ENCODE results near the gene TRIM46.
"Not testable (repeated sequence)": the region's sequence is repeated elsewhere in the genome, so short reads cannot be mapped to it uniquely, and the experiment has no call there.

TRIM46 gene

DNA sequence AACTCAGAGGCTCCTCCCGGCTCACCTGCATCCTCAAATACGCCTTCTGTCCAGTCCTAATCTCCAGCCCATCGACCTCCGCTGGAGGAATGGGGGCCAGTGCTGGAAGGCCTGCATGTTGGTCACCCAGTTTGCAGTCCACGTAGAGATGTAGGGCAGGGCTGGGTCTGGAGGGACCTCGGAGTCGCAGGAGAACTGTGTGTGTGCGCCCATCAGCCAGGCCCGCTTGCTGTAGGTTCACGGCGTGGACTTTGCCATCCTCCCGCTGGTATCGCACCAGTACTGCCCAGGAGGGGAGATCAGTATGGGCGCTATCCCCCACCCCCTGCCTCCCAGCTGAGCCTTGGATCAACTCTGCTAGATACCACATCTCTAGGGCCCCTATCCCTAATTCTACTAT lies 31.4 kb downstream of the TRIM46 start:
- DNase-seq (ENCODE audit: low read depth in 2 of 2) = no peak

DNA sequence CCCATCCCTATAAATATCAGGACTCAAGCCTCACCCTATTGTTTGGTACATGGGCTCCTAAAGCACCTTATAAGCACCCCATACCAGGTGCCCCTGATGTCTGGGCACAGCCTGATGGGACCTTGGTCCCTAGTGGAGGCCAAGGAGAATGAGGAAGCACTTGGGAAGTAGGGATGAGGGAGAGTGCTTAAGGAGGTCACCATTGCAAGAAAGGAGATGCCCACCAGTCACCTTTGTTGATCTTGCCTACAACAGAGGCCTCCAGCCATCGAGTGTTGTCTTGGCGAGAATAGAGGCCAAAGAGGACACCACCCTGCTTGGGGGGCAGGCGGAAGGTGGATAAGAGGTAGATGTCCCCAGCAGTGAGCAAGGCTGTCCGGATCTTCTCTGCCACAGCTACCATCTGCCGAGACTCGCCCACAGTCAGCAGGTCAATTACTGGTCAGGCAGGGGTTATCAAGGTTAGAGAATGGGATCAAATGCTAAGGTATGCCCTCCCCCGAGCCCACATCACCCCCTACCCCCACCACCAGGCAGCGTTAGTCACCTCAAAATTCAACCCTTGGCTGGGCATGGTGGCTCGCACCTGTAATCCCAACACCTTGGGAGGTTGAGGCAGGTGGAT lies 32.4 kb downstream of the TRIM46 start:
- DNase-seq (ENCODE audit: low read depth in 2 of 2) = no peak

- peak; percentile 77 to 85 for DNase-seq (ENCODE audit: low read depth in 2 of 2)
Observed at GRCh38 chr1:155206891-155207805, 33.5 kb downstream of the TRIM46 start.

DNA sequence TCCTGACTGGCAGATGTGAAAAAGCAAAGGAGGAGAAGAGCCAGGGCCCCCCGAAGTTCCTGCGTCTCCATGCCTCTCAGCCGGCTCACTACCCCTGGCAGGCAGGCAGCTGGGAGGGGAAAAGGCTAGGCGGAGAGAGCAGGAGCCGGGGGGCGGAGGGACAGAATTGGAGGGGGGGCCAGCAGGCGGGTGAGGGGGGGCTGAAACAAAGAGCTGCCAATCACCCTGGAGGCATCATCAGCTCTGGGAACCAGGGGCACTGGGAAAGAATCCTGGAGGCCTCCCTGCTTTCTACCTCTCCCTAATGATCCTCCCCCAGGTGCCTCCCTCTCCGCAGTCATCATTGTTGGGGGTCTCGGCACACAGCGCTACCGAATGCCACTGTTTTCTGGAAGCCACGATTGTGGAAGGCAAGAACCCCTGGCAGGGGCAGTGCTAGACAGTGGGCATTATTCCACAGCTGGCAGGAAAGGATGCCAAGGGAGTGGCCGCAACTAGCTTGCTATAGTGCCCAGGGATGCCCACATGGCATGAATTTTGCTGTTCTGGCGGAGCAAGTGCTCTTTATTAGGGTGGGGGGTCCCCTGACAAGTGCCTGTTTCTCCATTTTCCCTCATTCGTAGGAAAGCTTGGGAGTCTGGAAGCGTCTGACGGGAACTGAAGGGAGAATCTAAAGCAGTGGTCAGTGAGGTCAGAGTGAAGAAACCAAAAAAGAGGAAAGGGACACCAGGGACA lies 34.3 kb downstream of the TRIM46 start, which contains the start of gene THBS3:
Gene THBS3, minus strand, starts transcription at position 92 of the 735 bp plus-strand sequence. Its CDS starts 21 bp downstream, at position 71.
- no peak for DNase-seq (ENCODE audit: low read depth in 2 of 2)

DNA sequence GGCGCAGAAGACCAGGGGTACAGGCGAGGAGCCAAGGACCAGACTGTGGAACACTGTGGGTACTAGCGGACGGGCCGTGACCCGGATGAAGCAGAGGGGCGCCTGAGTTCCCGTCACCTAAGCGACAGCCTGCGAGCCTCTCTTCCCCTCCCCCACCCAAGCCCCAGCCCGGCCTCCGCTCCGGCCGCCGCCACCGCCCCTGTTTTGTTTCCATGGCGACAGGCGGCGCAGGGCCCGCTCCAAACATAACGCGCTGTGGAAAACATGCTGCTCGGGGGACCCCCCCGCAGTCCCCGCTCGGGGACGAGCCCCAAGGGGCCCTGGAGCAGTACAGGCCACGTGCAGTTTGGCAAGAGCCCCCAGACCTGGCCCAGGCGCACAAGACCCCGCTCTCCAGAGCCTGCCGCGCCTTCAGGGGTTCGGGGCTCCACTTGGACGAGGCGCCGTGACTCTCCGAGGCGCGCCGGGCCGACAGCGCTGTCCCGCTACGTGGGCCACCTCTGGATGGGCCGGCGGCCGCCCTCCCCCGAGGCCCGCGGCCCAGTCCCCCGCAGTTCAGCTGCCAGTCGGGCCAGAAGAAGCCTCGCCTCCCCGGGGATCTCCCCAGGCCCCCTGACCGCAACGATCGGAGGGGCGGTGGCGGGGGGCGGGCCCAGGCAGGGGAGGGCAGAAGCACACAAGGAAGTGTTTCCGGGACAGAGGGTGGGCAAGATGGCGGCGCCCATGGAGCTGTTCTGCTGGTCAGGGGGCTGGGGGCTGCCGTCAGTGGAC lies 35.1 kb downstream of the TRIM46 start, which contains the start of gene MTX1:
Gene MTX1, plus strand, starts transcription at position 155 of the 771 bp plus-strand sequence. Its CDS starts 110 bp downstream, at position 265.
- peak; percentile 78 to 86 for DNase-seq (ENCODE audit: low read depth in 2 of 2)

DNA sequence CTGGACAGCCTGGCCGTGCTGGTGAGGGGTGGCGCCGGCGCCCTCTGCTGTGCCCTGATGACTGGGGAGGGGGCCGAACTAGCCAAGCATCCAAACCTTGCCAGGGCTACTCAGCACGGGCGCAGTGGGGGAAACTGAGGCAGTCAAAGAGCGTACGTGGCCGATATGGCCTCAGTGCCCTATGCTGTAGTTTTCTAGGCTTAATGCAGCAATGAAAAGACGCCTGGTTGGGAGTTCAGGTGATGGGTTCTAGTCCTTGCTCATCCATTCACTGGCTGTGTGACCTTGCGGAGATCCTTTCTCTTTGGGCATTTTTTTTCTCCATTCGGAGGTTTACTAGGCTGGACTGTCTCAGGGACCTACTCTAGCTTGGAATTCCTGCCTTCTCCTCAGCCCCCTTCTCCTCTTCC lies 35.7 kb downstream of the TRIM46 start:
- DNase-seq (ENCODE audit: low read depth in 2 of 2) = no peak

- DNase-seq (ENCODE audit: low read depth in 2 of 2) = no peak
Observed at GRCh38 chr1:155210314-155211104, 36.9 kb downstream of the TRIM46 start.

GRCh38 chr1:155211381-155212050 lies 37.9 kb downstream of the TRIM46 start:
- not testable (repeated sequence) for DNase-seq (ENCODE audit: low read depth in 2 of 2)

DNA sequence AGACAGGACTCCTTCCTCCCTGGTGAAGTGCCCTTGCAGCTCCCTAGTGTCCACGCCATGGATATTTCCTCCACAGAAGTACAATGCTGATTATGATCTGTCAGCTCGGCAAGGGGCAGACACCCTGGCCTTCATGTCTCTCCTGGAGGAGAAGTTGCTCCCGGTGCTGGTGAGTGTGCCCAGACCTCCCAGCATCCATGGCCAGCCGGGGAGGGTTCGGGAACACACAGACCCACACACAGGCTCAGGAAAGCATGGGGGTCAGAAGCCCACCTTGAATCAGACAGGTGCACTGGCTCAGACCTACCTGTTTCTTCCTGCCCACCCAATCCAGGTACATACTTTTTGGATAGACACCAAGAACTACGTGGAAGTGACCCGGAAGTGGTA lies 38.4 kb downstream of the TRIM46 start:
- not testable (repeated sequence) for DNase-seq (ENCODE audit: low read depth in 2 of 2)

- DNase-seq (ENCODE audit: low read depth in 2 of 2) = not testable (repeated sequence)
Observed at GRCh38 chr1:155214702-155215101, 41.1 kb downstream of the TRIM46 start.

DNA sequence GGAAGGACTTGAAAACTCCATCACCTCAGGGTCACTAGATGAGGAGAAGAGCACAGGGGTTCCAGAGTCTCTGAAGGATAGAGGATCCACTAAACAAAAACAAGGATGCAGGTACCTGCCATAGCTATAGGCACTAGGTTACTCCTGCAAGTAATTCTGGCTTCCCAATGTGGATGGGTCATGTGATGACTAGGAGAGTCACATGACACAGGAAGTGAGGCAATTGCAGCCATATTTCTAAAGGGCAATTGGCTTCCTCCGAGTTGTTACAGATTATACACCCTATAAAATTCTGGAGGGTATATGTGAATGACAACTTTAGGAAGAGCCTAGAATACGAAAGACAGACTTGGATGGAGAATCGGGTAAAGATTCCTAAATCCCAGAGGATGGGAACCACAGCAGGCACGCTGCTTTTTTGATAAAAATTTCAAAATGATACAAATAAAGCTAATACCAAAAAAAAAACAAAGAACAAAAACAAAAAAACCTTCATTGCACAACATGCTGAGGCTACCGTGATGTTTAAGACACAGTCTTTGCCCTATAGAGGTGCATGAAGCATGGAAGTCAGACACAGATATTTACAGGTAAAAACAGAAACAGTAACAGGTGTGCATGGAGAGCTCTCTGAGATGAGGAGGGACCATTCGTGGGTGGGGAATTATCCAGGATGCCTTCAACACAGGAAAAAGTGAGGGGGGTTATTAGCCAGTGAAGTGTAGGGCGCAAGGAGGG lies 45.4 kb downstream of the TRIM46 start:
- DNase-seq (ENCODE audit: low read depth in 2 of 2) = no peak

DNA sequence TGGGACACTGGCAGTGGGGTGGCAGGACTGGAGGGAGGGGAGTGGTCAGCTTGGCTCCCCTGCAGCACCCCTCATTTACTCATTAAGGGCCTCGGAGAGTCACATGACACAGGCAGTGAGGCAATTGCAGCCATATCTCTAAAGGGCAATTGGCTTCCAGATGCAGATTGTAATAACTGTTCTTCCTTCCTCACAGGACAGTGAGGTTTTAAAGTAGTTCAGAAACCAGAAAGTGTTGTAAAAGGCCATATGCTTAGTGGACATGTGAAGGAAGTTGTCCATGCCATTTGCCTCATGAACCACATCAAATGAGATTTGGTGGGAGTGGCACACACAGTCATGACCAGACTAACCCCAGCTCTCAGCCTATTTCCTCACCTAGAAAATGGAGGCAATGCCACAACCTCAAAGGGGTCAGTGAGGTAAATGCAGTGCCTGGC lies 46.0 kb downstream of the TRIM46 start:
- DNase-seq (ENCODE audit: low read depth in 2 of 2) = no peak

DNA sequence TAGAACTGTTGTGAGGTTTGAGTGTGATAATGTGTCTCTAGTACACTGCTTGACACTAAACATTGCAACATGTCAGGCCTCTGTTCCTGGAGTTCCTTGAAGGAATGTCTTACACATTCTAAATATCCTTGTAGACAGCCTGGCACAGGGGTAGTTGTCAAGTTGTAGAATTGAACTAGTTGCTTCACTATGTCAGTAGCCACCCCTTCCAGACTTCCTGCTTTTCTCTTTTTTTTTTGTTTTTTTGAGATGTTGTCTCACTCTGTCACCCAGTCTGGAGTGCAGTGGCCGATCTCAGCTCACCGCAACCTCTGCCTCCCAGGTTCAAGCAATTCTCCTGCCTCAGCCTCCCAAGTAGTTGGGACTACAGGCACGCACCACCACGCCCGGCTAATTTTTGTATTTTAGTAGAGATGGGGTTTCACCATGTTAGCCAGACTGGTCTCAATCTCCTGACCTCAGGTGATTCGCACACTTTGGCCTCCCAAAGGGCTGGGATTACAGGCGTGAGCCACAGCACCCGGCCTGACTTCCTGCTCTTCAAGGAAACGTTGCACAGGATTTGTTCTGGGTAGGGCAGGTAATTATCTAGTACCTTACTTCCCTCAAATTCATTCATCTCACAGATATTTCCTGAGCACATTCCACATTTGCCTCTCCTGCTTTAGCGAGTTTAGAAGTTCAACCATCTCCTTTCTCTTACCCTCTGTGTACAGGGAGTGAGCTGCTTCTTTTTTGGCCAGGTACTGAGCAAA lies 46.7 kb downstream of the TRIM46 start:
- not testable (repeated sequence) for DNase-seq (ENCODE audit: low read depth in 2 of 2)

DNA sequence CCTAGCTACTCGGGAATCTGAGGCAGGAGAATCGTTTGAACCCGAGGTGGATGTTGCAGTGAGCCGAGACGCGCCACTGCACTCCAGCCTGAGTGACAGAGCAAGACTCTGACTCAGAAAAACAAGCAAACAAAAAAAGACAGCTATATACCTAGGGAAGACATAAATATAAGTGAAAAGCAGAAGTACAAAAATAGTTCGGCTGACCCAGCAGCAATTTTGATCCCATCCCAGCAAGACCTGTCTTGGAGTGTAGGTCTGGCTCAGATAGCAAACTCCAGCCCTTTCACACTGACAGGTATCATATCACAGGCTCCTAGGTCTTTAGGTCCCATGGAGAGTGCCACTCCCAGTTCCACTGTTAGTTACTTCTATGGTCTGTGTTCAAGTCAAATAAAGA lies 49.4 kb downstream of the TRIM46 start:
- DNase-seq (ENCODE audit: low read depth in 2 of 2) = no peak

DNA sequence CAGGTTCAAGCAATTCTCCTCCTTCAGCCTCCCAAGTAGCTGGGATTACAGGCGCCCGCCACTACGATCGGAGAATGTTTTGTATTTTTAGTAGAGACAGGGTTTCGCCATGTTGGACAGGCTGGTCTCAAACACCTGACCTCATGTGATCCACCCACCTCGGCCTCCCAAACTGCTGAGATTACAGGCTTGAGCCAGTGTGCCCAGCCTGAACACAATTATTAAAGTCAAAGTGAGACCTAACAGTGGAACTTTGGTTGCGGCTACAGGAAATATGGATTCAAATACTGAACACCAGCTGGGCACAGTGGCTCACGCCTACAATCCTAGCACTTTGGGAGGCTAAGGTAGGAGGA lies 51.7 kb downstream of the TRIM46 start:
- DNase-seq (ENCODE audit: low read depth in 2 of 2) = not testable (repeated sequence)

DNA sequence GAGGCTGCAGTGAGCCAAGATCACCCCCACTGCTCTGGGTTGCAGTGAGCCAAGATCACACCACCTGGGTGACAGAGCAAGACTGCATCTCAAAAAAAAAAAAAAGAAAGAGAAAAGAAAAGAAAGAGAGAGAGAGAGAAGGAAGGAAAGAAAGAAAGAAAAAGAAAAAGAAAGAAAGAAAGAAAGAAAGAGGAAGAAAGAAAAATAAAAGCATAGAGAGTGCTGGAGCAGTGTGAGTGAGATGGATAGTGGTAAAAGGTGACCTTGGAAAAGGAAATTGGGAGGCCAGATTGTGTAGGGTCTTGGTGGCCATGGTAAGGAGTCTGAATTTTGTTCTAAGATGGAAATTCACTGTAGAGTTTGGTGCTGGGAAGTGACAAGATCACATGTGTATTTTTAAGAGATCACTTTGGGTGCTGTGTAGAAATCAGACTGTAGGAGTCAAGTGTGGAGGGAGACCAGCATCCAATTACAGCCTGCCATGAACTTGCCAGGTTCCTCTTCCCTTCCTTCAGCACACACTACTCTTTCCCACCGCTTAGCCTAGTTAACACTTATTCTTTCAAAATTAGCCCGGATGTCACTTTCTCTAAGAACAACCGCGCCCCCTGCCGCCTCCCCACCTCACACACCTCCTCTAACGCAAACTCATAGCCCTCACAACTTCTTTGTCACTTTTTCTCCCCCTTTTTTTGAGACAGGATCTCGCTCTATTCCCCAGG lies 52.7 kb downstream of the TRIM46 start:
- peak; percentile 69 to 88 for DNase-seq (ENCODE audit: low read depth in 2 of 2)

DNA sequence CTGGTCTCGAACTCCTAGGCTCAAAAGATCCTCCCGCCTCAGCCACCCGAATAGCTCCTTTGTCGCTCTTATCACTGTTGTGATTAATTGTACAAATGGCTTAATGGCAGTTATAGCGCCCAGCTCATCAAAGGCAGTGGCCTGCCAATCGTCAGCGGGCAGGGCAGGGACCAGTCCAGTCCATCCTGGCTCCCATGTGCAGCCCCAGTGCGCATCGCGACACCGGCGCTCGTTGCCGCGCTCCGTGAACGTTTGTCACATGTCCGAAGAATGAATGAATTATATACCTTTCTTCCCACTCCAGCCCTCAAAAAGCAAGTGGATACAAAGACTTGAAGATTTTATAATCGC lies 53.2 kb downstream of the TRIM46 start:
- peak in 1 of 2 donors; percentile 47 for DNase-seq (ENCODE audit: low read depth in 2 of 2)

Data from stimulated activated CD8-positive, alpha-beta memory T cell treated with anti-CD3 and anti-CD28 coated beads, Interleukin-7, amount 100 ng/mL, for 4 hours (primary cell).